RWPE2 (cell line): ENCODE results near the gene COX7B.
"Not testable (repeated sequence)": the region's sequence is repeated elsewhere in the genome, so short reads cannot be mapped to it uniquely, and the experiment has no call there.

Experiments used
- ATAC-seq: fragments of 200-7000 bp; cut with Tn5 transposase; 3 replicates; pipeline ENCODE4 v1.9.1; 2021; ENCODE audit warnings: low read depth
- DNase-seq: peaks from one replicate; pipeline ENCODE4 v3.0.0-alpha.2; 2020; ENCODE audit warnings: low spot score
- H3K27ac ChIP-seq: fragments of 450-650 bp; 2 replicates; pipeline ENCODE4 v1.5.1; 2017; ENCODE audit warnings: mild to moderate bottlenecking; ENCODE audit not compliant: poor library complexity, severe bottlenecking
- H3K27me3 ChIP-seq: fragments of 250-450 bp; sonication (Bioruptor Pico); 2 replicates; pipeline ENCODE4 v1.5.1; 2021; ENCODE audit warnings: mild to moderate bottlenecking, moderate library complexity; ENCODE audit not compliant: insufficient read depth, poor library complexity, severe bottlenecking
- H3K36me3 ChIP-seq: fragments of 250-450 bp; sonication (Bioruptor Pico); 2 replicates; pipeline ENCODE4 v1.5.1; 2020; ENCODE audit warnings: low read depth, mild to moderate bottlenecking, moderate library complexity
- H3K4me1 ChIP-seq: fragments of 250-450 bp; sonication (Bioruptor Pico); 2 replicates; pipeline ENCODE4 v1.5.1; 2021; ENCODE audit warnings: mild to moderate bottlenecking, moderate library complexity; ENCODE audit not compliant: insufficient read depth, poor library complexity, severe bottlenecking
- H3K4me3 ChIP-seq: fragments of 250-450 bp; sonication (Bioruptor Pico); 2 replicates; pipeline ENCODE4 v1.5.1; 2021; ENCODE audit warnings: mild to moderate bottlenecking, moderate library complexity; ENCODE audit not compliant: severe bottlenecking
- H3K9me3 ChIP-seq: fragments of 250-450 bp; sonication (Bioruptor Pico); 2 replicates; pipeline ENCODE4 v1.5.1; 2021; ENCODE audit warnings: mild to moderate bottlenecking, moderate library complexity; ENCODE audit not compliant: severe bottlenecking
- TF ChIP-seq, protein P1 (sequence below): fragments of 450-650 bp; IDR thresholded peaks from one replicate; pipeline ENCODE4 v1.5.1; 2017; ENCODE audit warnings: mild to moderate bottlenecking, moderate library complexity; ENCODE audit not compliant: poor library complexity, severe bottlenecking

COX7B gene

DNA sequence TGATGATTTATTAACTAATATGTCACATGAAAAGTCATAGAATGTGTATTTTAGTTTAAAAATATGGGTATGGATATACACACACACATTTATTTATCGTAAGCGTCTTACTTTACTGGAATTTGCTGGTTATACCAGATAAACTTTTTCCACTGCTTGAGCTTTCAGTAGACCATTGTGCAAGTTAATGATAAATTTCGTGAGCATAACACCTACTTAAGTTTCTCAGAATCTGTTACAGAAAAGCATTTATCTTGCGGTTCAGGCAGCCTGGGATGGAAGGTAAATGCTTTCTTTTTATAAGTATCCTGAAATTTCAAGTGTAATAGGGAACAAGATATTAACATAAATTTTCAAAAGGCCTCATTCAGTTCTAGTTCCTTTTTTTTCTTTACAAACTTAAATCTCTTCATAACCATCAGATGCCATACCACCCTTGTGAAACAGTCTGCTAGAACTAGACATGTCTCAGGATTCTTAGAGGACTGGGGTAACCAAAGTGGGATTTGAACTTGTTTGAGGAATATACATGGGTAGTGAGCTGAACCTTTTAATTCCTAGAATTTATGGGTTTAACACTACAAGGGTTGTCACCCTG is 38.9 kb downstream of the COX7B start:
- H3K27ac ChIP-seq = no peak overlapping the region
- no peak for ATAC-seq
- no peaks in the 10 kb centered on the region for H3K27me3 ChIP-seq
- no peaks in the 10 kb centered on the region for H3K36me3 ChIP-seq
- no peaks in the 10 kb centered on the region for H3K9me3 ChIP-seq
- H3K4me1 ChIP-seq = peaks cover 5% of the 10 kb centered on the region
- TF ChIP-seq, protein P1, sequence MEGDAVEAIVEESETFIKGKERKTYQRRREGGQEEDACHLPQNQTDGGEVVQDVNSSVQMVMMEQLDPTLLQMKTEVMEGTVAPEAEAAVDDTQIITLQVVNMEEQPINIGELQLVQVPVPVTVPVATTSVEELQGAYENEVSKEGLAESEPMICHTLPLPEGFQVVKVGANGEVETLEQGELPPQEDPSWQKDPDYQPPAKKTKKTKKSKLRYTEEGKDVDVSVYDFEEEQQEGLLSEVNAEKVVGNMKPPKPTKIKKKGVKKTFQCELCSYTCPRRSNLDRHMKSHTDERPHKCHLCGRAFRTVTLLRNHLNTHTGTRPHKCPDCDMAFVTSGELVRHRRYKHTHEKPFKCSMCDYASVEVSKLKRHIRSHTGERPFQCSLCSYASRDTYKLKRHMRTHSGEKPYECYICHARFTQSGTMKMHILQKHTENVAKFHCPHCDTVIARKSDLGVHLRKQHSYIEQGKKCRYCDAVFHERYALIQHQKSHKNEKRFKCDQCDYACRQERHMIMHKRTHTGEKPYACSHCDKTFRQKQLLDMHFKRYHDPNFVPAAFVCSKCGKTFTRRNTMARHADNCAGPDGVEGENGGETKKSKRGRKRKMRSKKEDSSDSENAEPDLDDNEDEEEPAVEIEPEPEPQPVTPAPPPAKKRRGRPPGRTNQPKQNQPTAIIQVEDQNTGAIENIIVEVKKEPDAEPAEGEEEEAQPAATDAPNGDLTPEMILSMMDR = no peak
- H3K4me3 ChIP-seq = no peak overlapping the region
- DNase-seq = no peak

DNA sequence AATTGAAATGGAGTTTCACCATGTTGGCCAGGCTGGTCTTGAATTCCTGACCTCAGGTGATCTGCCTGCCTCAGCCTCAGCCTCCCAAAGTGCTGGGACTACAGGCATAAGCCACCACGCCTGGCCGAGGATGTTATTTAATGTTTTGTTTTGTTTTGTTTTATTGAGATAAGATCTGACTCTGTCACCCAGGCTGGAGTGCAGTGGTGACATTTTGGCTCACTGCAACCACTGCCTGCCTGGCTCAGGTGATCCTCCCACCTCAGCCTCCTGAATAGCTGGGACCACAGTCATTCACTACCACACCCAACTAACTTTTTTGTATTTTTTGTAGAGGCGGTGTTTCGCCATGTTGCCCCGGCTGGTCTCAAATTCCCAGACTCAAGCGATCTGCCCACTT is 45.8 kb downstream of the COX7B start:
- not testable (repeated sequence) for ATAC-seq, DNase-seq, H3K27me3 ChIP-seq, H3K4me3 ChIP-seq, H3K4me1 ChIP-seq, H3K9me3 ChIP-seq, H3K36me3 ChIP-seq, H3K27ac ChIP-seq

DNA sequence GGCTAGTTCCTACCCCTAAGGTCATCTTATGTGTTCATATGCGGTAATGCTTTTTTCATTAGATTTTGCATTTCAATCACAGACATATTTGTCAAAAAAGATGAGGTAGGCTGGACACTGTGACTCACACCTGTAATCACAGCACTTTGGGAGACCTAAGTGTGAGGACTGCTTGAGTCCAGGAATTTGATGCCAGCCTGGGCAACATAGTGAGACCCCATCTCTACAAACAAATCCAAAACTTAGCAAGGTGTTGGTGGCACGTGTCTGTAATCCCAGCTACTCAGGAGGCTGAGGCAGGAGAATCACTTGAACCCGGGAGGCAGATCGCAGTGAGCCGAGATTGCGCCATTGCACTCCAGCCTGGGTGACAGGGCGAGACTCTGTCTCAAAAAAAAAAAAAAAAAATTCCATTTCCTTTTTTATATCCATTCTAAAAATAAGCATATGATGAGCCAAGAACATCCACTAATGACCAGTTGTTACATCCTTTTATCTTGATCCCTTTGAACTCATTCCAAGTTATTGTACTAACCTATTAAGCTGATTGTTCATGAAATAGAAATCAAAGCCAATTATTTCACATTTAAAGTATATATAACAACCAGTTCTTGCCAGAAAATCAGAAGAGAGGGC is 46.8 kb downstream of the COX7B start:
- H3K27ac ChIP-seq = no peak overlapping the region
- H3K27me3 ChIP-seq = no peaks in the 10 kb centered on the region
- TF ChIP-seq, protein P1 = no peak
- DNase-seq = no peak
- no peaks in the 10 kb centered on the region for H3K36me3 ChIP-seq
- H3K4me1 ChIP-seq = no peaks in the 10 kb centered on the region
- no peak for ATAC-seq
- no peaks in the 10 kb centered on the region for H3K9me3 ChIP-seq
- no peak overlapping the region for H3K4me3 ChIP-seq

DNA sequence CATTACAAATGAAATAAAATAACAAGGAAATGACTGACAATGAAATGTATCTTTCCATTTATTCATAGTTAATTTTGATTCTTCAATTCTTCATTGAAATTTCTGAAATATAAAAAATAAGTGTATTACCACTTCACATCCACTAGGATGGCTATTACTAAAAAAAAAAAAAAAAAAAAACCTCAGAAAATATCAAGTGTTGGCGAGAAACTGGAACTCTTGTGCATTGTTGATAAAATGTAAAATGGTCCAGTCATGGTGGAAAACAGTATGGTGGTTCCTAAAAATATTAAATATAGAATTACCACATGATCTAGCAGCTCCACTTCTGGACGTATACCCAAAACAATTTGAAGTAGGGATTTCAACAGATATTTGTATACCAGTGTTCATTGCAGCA is 47.3 kb downstream of the COX7B start:
- H3K9me3 ChIP-seq = no peaks in the 10 kb centered on the region
- H3K27ac ChIP-seq = no peak overlapping the region
- DNase-seq = no peak
- TF ChIP-seq, protein P1 = no peak
- no peaks in the 10 kb centered on the region for H3K4me1 ChIP-seq
- H3K36me3 ChIP-seq = no peaks in the 10 kb centered on the region
- H3K27me3 ChIP-seq = no peaks in the 10 kb centered on the region
- no peak for ATAC-seq
- H3K4me3 ChIP-seq = no peak overlapping the region

DNA sequence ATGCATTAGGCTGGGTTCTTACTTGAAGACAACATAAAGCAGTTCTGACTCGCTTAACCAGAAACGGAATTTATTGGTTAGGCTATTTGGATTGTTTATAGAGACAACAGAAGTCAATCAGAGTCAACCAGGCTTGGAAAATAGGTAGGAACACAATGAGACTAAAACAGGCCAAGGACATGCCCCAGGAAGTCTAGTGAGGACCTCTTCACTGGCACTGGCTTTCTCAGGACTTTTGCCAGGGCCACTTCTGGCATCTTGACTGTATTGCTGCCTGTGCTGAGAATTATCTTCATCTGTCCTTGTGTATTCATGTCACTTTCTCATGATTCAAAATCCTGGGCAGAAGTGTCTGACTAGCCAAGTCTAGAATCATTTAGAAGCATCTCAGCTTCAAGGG is 50.6 kb downstream of the COX7B start:
- Histone ChIP-seq H3K27ac (no peak overlapping the region), H3K27me3 (no peaks in the 10 kb centered on the region), H3K4me1 (no peaks in the 10 kb centered on the region), H3K4me3 (no peak overlapping the region), H3K36me3 (no peaks in the 10 kb centered on the region), H3K9me3 (no peaks in the 10 kb centered on the region)
- ATAC-seq (no peak), DNase-seq (no peak)
- TF ChIP-seq, protein P1 = no peak
